GM10847 (cell line): ENCODE results near the gene KLK15.

Source experiments
- POLR2A ChIP-seq: IDR thresholded peaks from 2 replicates; pipeline ENCODE4 v1.6.1; 2011; ENCODE audit not compliant: insufficient read length; ENCODE audit errors: extremely low read depth

KLK15 gene

DNA sequence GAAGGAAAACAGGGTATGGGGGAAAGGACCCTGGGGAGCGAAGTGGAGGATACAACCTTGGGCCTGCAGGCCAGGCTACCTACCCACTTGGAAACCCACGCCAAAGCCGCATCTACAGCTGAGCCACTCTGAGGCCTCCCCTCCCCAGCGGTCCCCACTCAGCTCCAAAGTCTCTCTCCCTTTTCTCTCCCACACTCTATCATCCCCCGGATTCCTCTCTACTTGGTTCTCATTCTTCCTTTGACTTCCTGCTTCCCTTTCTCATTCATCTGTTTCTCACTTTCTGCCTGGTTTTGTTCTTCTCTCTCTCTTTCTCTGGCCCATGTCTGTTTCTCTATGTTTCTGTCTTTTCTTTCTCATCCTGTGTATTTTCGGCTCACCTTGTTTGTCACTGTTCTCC is 24.0 kb upstream of the KLK15 start:
- TF ChIP-seq POLR2A = no peak

DNA sequence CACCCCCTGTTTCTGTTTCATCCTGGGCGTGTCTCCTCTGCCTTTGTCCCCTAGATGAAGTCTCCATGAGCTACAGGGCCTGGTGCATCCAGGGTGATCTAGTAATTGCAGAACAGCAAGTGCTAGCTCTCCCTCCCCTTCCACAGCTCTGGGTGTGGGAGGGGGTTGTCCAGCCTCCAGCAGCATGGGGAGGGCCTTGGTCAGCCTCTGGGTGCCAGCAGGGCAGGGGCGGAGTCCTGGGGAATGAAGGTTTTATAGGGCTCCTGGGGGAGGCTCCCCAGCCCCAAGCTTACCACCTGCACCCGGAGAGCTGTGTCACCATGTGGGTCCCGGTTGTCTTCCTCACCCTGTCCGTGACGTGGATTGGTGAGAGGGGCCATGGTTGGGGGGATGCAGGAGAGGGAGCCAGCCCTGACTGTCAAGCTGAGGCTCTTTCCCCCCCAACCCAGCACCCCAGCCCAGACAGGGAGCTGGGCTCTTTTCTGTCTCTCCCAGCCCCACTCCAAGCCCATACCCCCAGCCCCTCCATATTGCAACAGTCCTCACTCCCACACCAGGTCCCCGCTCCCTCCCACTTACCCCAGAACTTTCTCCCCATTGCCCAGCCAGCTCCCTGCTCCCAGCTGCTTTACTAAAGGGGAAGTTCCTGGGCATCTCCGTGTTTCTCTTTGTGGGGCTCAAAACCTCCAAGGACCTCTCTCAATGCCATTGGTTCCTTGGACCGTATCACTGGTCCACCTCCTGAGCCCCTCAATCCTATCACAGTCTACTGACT is 21.4 kb upstream of the KLK15 start, which contains the start of gene KLK3:
Gene KLK3 (plus strand): TSS at position 280 of the 775 bp plus-strand sequence. CDS start 41 bp downstream, at position 321.
- TF ChIP-seq POLR2A = no peak

DNA sequence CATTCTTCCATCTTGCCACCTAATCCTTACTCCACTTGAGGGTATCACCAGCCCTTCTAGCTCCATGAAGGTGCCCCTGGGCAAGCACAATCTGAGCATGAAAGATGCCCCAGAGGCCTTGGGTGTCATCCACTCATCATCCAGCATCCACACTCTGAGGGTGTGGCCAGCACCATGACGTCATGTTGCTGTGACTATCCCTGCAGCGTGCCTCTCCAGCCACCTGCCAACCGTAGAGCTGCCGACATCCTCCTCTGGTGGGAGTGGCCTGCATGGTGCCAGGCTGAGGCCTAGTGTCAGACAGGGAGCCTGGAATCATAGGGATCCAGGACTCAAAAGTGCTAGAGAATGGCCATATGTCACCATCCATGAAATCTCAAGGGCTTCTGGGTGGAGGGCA is 18.2 kb upstream of the KLK15 start:
- no peak for TF ChIP-seq POLR2A

DNA sequence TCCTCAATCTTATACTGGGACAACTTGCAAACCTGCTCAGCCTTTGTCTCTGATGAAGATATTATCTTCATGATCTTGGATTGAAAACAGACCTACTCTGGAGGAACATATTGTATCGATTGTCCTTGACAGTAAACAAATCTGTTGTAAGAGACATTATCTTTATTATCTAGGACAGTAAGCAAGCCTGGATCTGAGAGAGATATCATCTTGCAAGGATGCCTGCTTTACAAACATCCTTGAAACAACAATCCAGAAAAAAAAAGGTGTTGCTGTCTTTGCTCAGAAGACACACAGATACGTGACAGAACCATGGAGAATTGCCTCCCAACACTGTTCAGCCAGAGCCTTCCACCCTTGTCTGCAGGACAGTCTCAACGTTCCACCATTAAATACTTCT is 17.4 kb upstream of the KLK15 start:
- TF ChIP-seq POLR2A = no peak

DNA sequence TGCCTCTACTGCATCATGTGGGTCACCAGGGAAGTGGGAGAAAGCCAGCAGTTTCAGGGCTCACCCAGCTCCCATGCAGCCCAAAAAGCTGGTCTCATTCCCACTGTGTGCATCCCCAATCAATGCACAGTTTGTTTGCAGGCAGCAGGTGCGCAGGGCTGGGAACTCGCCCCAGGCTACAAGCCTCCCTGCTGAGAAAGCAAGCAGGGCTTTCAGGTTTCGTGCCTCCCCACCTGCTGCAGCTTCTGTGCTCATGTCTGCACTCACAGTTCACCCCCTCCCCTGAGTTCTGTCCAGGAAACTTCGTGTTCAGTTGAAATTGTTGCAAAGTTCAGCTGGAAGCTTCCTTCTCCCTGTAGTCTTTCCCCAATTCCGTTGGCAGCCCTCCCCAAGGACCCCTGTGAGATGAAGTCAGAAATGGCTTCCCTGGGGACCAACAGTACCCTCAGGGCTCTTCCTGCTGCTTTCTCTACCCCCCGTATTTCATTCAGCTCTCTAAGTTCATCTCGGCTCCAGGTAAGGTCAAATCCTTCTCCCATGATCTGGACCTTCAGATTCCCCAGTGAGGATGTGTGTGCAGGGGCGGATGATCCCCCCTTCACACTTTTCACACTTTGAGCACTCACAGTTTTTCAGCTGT is 11.0 kb upstream of the KLK15 start:
- TF ChIP-seq POLR2A = no peak

DNA sequence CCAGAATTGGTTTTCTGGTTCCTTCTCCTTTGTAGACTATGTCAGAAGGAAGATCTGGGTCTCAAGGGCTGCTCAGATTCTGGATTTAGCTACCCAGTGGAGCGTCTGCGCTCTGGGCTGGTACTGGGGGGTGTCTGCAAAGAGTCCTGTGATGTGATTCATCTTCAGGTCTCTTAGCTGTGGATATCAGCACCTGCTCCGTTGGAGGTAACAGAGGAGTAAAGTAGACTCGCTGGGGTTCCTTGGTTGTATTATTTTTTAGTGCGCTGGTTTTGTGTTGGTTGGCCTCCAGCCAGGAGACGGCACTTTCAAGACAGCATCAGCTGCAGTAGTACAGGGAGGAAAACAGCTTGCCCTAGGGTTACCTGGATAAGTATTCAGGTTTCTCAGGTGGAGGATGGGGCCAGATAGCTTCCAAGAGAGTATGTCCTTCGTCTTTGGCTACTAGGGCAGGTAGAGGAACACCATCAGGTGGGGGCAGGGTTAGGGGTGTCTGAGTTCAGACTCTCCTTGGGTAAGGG is 10.4 kb upstream of the KLK15 start:
- TF ChIP-seq POLR2A = no peak

DNA sequence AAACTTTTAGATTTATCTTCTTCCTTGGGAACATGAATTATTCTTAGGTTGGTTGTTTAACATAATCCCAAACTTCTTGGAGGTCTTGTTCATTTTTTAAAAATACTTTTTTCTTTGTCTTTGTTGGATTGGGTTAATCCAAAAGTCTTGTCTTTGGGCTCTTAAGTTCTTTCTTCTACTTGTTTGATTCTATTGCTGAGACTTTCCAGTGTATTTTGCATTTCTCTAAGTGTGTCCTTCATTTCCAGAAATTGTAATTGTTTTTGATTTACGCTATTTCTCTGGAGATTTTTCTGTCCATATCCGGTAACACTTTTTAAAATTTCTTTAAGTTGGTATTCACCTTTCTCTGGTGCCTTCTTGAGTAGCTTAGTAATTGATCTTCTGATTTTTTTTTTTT is 9.8 kb upstream of the KLK15 start:
- no peak for TF ChIP-seq POLR2A

DNA sequence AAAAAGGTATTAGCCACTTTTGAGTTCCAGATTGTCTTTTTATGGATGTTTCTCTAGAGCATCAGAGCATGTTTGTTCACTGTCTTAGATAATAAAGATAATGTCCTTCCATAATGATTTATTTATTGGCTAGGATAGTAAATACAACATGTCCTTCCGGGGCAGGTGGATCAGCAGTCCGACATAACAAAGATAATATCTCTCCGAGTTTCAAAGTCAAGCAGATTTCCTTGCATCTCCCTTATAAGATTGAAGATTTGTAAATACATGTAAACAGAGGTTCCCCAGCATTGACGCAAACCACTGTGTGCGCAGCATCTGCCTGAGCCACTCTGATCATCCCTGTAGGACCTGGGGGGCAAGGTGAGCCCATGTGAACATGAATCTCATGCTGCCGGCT is 8.8 kb upstream of the KLK15 start:
- TF ChIP-seq POLR2A = no peak

DNA sequence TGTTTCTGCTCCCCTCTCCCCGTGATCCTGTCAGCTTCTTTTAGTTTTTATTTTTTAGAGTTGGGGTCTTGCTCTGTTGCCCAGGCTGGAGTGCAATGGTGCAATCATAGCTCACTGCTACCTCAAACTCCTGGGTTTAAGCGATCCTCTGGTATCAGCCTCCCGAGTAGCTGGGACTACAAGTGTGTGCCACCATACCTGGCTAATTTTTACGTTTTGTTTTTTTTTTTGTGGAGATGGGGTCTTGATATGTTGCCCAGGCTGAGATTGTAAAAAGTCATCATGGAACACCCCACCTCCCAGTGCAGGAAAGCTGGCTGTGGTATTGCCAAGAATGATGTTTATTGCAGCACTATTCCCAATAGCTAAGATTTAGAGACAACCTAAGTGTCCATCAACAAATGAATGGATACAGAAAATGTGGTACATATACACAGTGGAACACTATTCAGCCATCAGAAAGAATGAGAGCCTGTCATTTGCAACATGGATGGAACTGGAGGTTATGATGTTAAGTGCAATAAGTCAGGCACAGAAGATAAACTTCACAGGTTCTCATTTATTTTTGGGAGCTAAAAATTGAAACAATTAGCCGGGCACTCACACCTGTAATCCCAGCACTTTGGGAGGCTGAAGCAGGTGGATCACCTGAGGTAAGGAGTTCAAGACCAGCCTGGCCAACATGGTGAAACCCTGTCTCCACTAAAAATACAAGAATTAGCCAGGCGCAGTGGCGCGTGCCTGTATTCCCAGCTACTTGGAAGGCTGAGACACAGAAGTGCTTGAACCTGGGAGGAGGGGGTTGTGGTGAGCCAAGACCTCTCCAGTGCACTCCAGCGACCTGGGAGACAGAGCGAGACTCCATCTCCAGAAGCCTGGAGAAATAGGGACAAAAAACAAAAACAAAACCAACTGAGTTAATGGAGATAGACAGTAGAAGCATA is 6.6 kb upstream of the KLK15 start:
- no peak for TF ChIP-seq POLR2A

DNA sequence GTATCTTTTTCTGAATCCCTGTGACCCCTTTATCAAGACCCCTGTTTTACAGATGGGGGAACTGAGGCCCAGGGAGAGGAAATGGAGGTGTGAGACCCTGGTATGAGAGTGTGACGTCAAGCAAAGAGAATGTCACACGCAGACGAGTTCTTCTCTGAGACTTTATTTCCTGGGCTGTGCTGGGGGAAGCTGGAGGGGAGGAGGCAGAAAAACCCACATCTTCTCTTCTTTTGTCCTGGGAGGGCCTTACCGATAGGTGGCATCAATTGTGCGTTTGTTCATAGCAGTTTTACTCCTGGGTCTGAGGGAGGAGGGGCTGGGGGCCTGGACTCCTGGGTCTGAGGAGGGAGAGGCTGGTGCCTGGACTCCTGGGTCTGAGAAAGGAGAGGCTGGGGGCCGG is 4.9 kb upstream of the KLK15 start:
- TF ChIP-seq POLR2A = no peak

DNA sequence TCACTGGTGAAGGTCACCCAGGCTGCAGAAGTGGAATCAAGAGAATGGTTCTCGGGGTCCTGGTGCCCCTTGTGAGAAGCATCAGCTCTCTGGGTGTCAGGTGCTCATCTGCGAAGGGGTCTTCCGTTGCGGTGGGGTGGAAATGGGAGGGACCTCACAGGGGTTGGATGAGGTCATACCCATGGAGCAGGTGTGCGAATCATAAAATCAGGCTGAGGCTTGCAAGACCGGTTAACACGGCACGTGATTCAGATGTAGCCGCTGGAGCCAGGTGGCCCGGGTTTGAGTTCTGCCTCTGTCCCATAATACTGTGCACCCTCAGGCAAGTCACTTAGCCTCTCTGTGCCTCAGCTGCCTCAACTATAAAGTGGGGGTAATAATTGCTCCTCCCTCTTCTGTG is 3.9 kb upstream of the KLK15 start:
- no peak for TF ChIP-seq POLR2A

DNA sequence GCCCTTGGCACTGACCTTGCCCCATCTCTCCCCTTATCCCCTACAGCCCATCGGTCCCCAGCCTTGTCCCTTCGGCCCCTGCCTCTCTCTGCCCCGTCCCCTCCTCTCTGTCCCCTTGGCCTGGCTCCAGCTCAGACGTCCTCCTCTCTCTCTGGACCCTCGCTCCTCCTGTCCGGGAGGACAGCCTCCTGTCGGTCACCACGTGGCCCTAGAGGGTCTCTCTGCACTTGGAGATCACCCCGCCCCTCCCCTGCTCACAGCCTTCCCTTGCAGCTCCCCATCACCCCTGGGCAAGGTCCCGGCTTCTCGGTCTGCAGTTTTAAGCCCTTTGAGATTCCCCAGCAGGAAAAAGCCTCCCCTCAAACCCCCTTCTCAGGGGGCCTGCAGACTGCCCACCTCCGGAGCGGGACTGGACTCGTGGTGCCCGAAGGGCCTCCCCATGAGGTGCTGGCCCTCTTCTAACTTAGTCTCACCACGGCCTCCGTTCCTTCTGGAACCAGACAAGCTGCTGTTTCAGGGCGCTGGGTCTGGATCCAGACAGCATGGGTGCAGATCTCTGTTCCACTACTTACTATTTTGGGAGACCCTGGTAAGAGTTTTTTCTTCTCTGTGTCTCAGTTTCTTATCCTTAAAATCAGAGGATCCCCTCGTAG is 3.3 kb upstream of the KLK15 start:
- TF ChIP-seq POLR2A = no peak

DNA sequence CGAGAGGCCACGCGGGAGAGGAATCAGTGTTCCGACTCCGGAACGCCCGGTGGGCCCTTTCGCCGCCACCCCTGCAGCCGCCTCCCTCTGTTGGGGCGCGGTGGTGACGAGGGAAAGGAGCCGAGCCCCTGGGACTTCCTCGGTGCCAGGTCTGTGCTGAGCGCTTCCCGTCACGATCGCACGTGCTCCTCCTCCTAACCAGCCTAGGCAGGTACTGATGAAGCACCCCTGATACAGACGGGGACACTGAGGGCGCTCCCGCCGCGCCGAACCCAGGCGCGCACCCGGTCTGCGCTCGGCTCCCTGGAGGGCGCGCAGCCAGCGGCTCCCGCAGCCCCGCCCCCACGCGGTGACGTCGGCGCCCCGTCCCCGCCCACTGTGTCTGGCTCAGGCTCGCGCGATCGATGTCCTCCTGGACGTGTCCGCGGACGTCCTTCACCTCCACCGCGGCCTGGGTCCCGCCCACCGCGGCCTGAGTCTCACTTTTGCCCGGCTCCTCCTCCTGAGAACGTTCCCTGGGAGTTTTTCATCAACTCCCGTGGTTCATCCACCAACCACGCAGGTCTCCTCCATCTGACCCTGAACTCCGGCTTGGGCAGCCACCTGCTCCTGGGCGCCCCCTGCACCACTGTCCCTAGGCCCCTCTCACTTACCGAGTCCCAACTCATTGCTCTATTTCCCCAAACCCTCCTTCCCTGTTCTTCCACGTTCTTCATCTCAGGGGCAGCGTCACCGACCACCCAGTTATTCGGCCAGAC is 2.6 kb upstream of the KLK15 start:
- peak; percentile 78 for TF ChIP-seq POLR2A

DNA sequence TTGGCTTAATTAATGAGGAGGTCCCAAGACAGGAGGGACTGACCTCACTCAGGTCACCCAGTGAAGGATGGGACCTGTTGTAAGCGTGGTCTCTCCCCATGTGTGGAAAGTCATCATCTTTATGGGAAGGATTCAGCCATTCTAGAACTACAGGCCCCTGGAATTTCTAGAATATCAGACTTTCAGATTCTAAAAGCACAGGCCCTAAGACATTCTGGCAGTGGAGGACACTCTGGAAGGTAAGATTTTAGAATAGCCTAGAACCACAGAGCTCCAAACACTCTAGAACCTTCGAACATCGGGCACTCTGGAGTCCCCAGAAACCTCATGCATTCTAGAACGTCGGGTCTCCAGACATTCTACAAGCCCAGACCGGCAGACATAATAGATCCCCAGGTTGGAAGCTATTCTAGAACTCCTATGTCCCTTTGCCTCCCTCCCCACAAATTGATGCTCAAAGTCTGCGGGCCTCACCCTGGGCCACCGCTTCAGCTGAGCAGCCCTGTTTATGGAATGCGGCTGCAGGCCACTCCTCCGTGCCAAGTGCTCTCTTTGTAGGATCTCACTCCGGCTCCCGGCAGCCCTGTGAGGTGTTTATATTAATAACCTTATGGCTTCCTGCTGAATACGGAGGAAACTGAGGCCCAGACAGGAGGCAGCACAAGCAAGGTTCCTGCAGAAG is 1.9 kb upstream of the KLK15 start:
- TF ChIP-seq POLR2A = no peak
